Activated CD4-positive, alpha-beta T cell treated with anti-CD3 and anti-CD28 coated beads, Interleukin-2, amount 50 U/mL, for 24 hours (primary cell): Measurements from ENCODE around the gene KAZN.

ENCODE experiments used
- DNase-seq, 2 donors: peaks; one replicate each; pipeline ENCODE4 v3.0.0-alpha.2; 2020; ENCODE audit warnings: low read depth in 1 of 2, low spot score in 1 of 2

The KAZN gene

GRCh38 chr1:14786681-14787080 is 188.2 kb downstream of the KAZN start:
- DNase-seq: no peak

GRCh38 chr1:14787604-14788003 is 189.1 kb downstream of the KAZN start:
- no peak for DNase-seq

GRCh38 chr1:14788080-14788479 is 189.6 kb downstream of the KAZN start:
- DNase-seq: no peak

GRCh38 chr1:14790982-14791381 is 192.5 kb downstream of the KAZN start:
- DNase-seq: no peak

GRCh38 chr1:14791654-14792053 is 193.2 kb downstream of the KAZN start:
- DNase-seq: no peak

- no peak for DNase-seq
Observed at GRCh38 chr1:14794136-14794768, 195.8 kb downstream of the KAZN start.

- no peak for DNase-seq
Observed at GRCh38 chr1:14794906-14795305, 196.4 kb downstream of the KAZN start.

- no peak for DNase-seq
Observed at GRCh38 chr1:14795589-14795988, 197.1 kb downstream of the KAZN start.

GRCh38 chr1:14800014-14800413 is 201.5 kb downstream of the KAZN start:
- no peak for DNase-seq

- no peak for DNase-seq
Observed at GRCh38 chr1:14800500-14801076, 202.1 kb downstream of the KAZN start.

- no peak for DNase-seq
Observed at GRCh38 chr1:14803002-14803789, 204.7 kb downstream of the KAZN start.

GRCh38 chr1:14804626-14805025 is 206.1 kb downstream of the KAZN start:
- DNase-seq: no peak

- DNase-seq: no peak
Observed at GRCh38 chr1:14806772-14807171, 208.3 kb downstream of the KAZN start.

GRCh38 chr1:14808768-14809167 is 210.3 kb downstream of the KAZN start:
- no peak for DNase-seq

- DNase-seq: no peak
Observed at GRCh38 chr1:14809191-14809981, 210.9 kb downstream of the KAZN start.

GRCh38 chr1:14810595-14811361 is 212.3 kb downstream of the KAZN start:
- DNase-seq: no peak

- no peak for DNase-seq
Observed at GRCh38 chr1:14811573-14811972, 213.1 kb downstream of the KAZN start.

GRCh38 chr1:14812189-14812588 is 213.7 kb downstream of the KAZN start:
- no peak for DNase-seq

- DNase-seq: no peak
Observed at GRCh38 chr1:14815175-14815877, 216.8 kb downstream of the KAZN start.
